Prostate gland (tissue), 2 donors: ENCODE results near the gene INPP5A. TPM values are rescaled to one million over a fixed set of nuclear protein-coding genes. Genes with fewer than 3 reads are reported as not detected.

Source experiments
- DNase-seq: peaks from one replicate; pipeline ENCODE4 v3.0.0-alpha.2; 2019; ENCODE audit warnings: low spot score
- H3K27ac ChIP-seq, 2 donors: fragments of 200-600 bp; sonication (generic); 2 replicates each; pipeline ENCODE4 v1.5.1; 2017 to 2019
- H3K27me3 ChIP-seq: fragments of 200-600 bp; sonication (generic); replicated peaks from 2 replicates; pipeline ENCODE4 v1.5.1; 2019; ENCODE audit not compliant: insufficient read depth
- H3K36me3 ChIP-seq, 2 donors: fragments of 200-600 bp; sonication (generic); 1 replicate in 1 of 2; 2 replicates in 1 of 2; pipeline versions ENCODE4 v1.5.1 to v1.8.1; 2017 to 2019
- H3K4me1 ChIP-seq: fragments of 200-600 bp; sonication (generic); replicated peaks from 2 replicates; pipeline ENCODE4 v1.5.1; 2019
- H3K4me3 ChIP-seq, 2 donors: fragments of 200-600 bp; sonication (generic); 2 replicates each; pipeline ENCODE4 v1.5.1; 2017 to 2019
- H3K9me3 ChIP-seq: fragments of 200-600 bp; sonication (generic); 2 replicates; pipeline ENCODE4 v1.5.1; 2017
- CTCF ChIP-seq, 4 experiments: fragments of 200-600 bp in 2 of 4; fragments of 450-650 bp in 2 of 4; sonication (generic) in 2 of 4; IDR thresholded peaks; 1 replicate in 3 of 4; 2 replicates in 1 of 4; pipeline ENCODE4 v1.5.1; 2016 to 2019; ENCODE audit warnings: antibody characterized with exemption in 4 of 4, mild to moderate bottlenecking in 2 of 4, moderate library complexity in 2 of 4
- POLR2A ChIP-seq: fragments of 450-650 bp; IDR thresholded peaks from one replicate; pipeline ENCODE4 v1.6.1; 2016; ENCODE audit warnings: antibody characterized with exemption, mild to moderate bottlenecking
- POLR2AphosphoS5 ChIP-seq: sonication (generic); formaldehyde crosslinking; IDR thresholded peaks from one replicate; pipeline ENCODE4 v1.6.1; 2017; ENCODE audit warnings: antibody characterized with exemption
- WGBS: methylation state at CpG from one replicate; pipeline ENCODE4 v1.1.5; 2018; 5-methylcytosine and 5-hydroxymethylcytosine counted together
- intact Hi-C: fragments of 100-400 bp; cut with DNase I; formaldehyde crosslinking; loops from one replicate; pipeline ENCODE4 v1.14.2; 2022
- total RNA-seq, 2 donors: library from RNA; depleted of rRNA; stranded (reverse); fragments of >200 nt; gene quantifications; one replicate each; pipeline ENCODE4 v1.1.0, GENCODE V29; 2016

Gene INPP5A
- total RNA-seq, 2 donors from 2014 or later = 49.5 to 83.3 TPM

- peaks cover under 1 to 7% of the 10 kb centered on the region in 2 donors for H3K36me3 ChIP-seq
- no peaks in the 10 kb centered on the region for H3K4me1 ChIP-seq
- no peak for TF ChIP-seq CTCF (IDR thresholded peaks at IDR 0.05)
- TF ChIP-seq POLR2AphosphoS5 = no peak
- TF ChIP-seq POLR2A = no peak
- intact Hi-C loops = no loop called here
- 96% methylated on average over 15 of the region's 15 CpGs for WGBS
- no peak overlapping the region for H3K27ac ChIP-seq
- no peak overlapping the region for H3K4me3 ChIP-seq
- H3K27me3 ChIP-seq = no peaks in the 10 kb centered on the region
- DNase-seq = no peak
- no peaks in the 10 kb centered on the region for H3K9me3 ChIP-seq
Measured at GRCh38 chr10:132755166-132755711, 217.7 kb downstream of the INPP5A start.

DNA sequence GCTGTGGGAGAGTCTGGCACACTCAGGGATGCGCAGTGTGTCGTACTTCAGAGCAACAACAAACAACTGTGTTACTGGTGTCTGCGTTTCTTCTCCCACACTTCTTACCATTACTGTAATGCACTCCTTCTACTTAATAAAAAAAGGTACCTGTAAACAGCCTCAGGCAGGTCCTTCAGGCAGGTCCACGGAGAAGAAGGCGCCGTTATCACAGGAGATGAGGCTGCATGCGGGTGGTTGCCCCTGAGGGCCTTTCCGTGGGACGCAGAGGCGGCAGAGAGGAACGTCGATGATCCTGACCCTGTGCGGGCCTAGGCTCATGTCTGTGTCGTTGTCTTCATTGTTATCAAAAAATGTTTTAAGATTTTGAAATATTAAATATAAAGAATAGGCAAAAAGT is 219.0 kb downstream of the INPP5A start:
- WGBS = 95% methylated on average over 14 of the region's 14 CpGs

DNA sequence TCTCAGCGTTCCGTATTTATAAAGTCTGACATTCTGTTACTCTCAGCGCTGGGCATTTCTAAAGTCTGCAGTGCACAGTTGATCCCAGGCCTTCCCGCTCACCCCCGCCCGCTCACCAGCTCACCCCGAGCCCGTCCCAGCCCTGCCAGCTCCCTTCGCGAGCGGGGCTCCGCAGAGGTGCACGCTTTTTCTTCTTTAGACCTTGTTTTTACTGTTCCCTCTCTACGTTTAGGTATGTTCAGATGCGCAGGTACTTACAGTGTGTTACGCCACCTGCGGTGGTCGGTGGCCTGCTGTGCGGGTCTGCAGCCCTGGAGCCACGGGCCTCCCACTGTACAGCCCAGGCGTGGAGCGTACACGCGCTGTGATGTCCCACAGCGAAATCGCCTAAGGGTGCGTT is 219.6 kb downstream of the INPP5A start:
- Histone ChIP-seq H3K36me3 (peaks cover 0 to 9% of the 10 kb centered on the region in 2 donors), H3K4me1 (no peaks in the 10 kb centered on the region), H3K27ac (no peak overlapping the region), H3K4me3 (no peak overlapping the region), H3K9me3 (no peaks in the 10 kb centered on the region), H3K27me3 (no peaks in the 10 kb centered on the region)
- WGBS = 98% methylated on average over 27 of the region's 27 CpGs
- TF ChIP-seq CTCF (IDR thresholded peaks at IDR 0.05) (no peak), POLR2A (no peak), POLR2AphosphoS5 (no peak)
- DNase-seq = no peak
- intact Hi-C loops = no loop called here

More for the DNA sequence above, 219.0 kb downstream of the INPP5A start:
- no peak for DNase-seq
- Histone ChIP-seq H3K4me1 (no peaks in the 10 kb centered on the region), H3K36me3 (peaks cover 0 to 9% of the 10 kb centered on the region in 2 donors), H3K27ac (no peak overlapping the region), H3K27me3 (no peaks in the 10 kb centered on the region), H3K4me3 (no peak overlapping the region), H3K9me3 (no peaks in the 10 kb centered on the region)
- intact Hi-C loops = no loop called here
- TF ChIP-seq CTCF (IDR thresholded peaks at IDR 0.05) (no peak), POLR2A (no peak), POLR2AphosphoS5 (no peak)

DNA sequence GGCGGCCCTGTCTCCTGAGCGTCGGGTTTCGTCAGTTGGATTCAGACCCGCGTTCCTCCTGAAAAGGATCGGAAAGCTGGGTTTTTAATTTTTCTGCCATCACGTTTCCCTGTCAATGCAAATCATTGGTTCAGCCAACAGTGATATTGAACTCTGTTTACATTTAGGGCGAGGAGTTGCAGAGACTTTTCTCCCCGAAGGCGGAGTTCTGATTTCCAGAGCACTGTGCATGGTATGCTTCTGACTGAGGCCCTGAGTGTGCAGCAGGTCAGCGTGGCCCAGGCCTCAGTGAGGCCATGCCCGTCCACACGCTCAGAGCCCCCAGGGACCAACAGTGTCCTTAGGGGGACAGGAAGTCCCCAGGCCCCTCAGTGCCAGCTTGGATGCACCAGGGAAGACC is 221.3 kb downstream of the INPP5A start:
- intact Hi-C loops = no loop called here
- Histone ChIP-seq H3K36me3 (peaks cover 0 to 8% of the 10 kb centered on the region in 2 donors), H3K27me3 (no peaks in the 10 kb centered on the region), H3K4me1 (no peaks in the 10 kb centered on the region), H3K27ac (no peak overlapping the region), H3K4me3 (no peak overlapping the region), H3K9me3 (no peaks in the 10 kb centered on the region)
- TF ChIP-seq CTCF (IDR thresholded peaks at IDR 0.05) (no peak), POLR2A (no peak), POLR2AphosphoS5 (no peak)
- WGBS = 89% methylated on average over 14 of the region's 14 CpGs
- DNase-seq = no peak

GRCh38 chr10:132761395-132762060 is 223.9 kb downstream of the INPP5A start:
- 94% methylated on average over 11 of the region's 11 CpGs for WGBS
- TF ChIP-seq CTCF (IDR thresholded peaks at IDR 0.05) = no peak
- TF ChIP-seq POLR2A = no peak
- TF ChIP-seq POLR2AphosphoS5 = no peak
- intact Hi-C loops = no loop called here

More at GRCh38 chr10:132761395-132762060, 223.9 kb downstream of the INPP5A start:
- Histone ChIP-seq H3K27ac (no peak overlapping the region), H3K36me3 (peaks cover 0 to 4% of the 10 kb centered on the region in 2 donors), H3K4me3 (no peak overlapping the region), H3K9me3 (no peaks in the 10 kb centered on the region), H3K4me1 (no peaks in the 10 kb centered on the region), H3K27me3 (no peaks in the 10 kb centered on the region)
- no peak for DNase-seq
